Ovary (tissue), 3 donors: ENCODE data around the gene OR10D3.

ENCODE experiments used
- EP300 ChIP-seq: sonication (generic); formaldehyde crosslinking; IDR thresholded peaks from one replicate; pipeline ENCODE4 v1.6.1; 2017; ENCODE audit warnings: antibody characterized with exemption
- POLR2A ChIP-seq: fragments of 450-650 bp; IDR thresholded peaks from one replicate; pipeline ENCODE4 v1.6.1; 2017; ENCODE audit warnings: antibody characterized with exemption, mild to moderate bottlenecking, moderate library complexity
- TF ChIP-seq, protein P1 (sequence below), 3 donors: fragments of 450-650 bp in 2 of 3; fragments of 200-600 bp in 1 of 3; IDR thresholded peaks; one replicate each; pipeline versions ENCODE4 v1.5.1 to v1.8.0; 2016 to 2022; ENCODE audit warnings: antibody characterized with exemption in 3 of 3, mild to moderate bottlenecking in 1 of 3
- donor health status: DM: no; HTN: no; CAD: no.

DNA sequence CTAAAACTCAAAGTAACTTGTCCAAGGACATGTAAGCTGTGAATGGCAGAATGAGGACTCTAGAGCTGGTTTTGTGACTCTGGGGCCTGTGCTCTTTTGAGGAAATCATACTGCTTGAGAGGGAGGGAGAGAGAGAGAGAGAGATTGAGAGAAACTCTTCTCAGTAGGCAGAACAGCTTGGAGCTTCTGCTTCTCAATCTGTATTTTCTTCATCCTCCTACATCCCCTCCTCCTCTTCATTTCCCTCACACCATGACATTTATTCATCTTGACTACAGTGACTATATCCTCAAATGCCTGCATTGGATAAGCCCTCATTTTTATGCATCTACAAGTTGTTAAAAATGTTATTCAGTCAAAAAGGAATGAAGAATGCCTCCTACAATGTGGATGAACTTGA is 23.7 kb upstream of the OR10D3 start:
- TF ChIP-seq, protein P1, sequence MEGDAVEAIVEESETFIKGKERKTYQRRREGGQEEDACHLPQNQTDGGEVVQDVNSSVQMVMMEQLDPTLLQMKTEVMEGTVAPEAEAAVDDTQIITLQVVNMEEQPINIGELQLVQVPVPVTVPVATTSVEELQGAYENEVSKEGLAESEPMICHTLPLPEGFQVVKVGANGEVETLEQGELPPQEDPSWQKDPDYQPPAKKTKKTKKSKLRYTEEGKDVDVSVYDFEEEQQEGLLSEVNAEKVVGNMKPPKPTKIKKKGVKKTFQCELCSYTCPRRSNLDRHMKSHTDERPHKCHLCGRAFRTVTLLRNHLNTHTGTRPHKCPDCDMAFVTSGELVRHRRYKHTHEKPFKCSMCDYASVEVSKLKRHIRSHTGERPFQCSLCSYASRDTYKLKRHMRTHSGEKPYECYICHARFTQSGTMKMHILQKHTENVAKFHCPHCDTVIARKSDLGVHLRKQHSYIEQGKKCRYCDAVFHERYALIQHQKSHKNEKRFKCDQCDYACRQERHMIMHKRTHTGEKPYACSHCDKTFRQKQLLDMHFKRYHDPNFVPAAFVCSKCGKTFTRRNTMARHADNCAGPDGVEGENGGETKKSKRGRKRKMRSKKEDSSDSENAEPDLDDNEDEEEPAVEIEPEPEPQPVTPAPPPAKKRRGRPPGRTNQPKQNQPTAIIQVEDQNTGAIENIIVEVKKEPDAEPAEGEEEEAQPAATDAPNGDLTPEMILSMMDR (IDR thresholded peaks at IDR 0.05): no peak
- TF ChIP-seq EP300 (no peak), POLR2A (no peak)
